Progenitor cell of endocrine pancreas (in vitro differentiated cells): ENCODE results near the gene PCCA. TPM values are rescaled to one million over a fixed set of nuclear protein-coding genes. Genes with fewer than 3 reads are reported as not detected.

ENCODE experiments used
- DNase-seq: peaks from one replicate; pipeline ENCODE4 v3.0.0; 2021; ENCODE audit warnings: low spot score; ENCODE audit not compliant: unreplicated experiment
- H3K27ac Mint-ChIP-seq: 2 replicates; pipeline ENCODE4 v1.8.0; 2021; ENCODE audit warnings: mild to moderate bottlenecking, moderate library complexity, mixed read lengths
- H3K27me3 Mint-ChIP-seq: 2 replicates; pipeline ENCODE4 v1.8.0; 2021; ENCODE audit warnings: mixed read lengths
- H3K36me3 Mint-ChIP-seq: 2 replicates; pipeline ENCODE4 v1.8.0; 2022; ENCODE audit warnings: mixed read lengths; ENCODE audit not compliant: insufficient read depth
- H3K4me1 Mint-ChIP-seq: 2 replicates; pipeline ENCODE4 v1.8.0; 2021; ENCODE audit warnings: low read depth, mixed read lengths
- H3K4me3 Mint-ChIP-seq: 2 replicates; pipeline ENCODE4 v1.8.0; 2021; ENCODE audit warnings: low read depth, mild to moderate bottlenecking, moderate library complexity, mixed read lengths
- H3K9me3 Mint-ChIP-seq: 2 replicates; pipeline ENCODE4 v1.8.0; 2021; ENCODE audit warnings: low read depth, mixed read lengths
- CTCF ChIP-seq: fragments of 200-600 bp; sonication (generic); IDR thresholded peaks from one replicate; pipeline ENCODE4 v1.5.0; 2021; ENCODE audit warnings: antibody characterized with exemption, mild to moderate bottlenecking; ENCODE audit not compliant: unreplicated experiment
- total RNA-seq: library from RNA; stranded (reverse); gene quantifications from 2 replicates; pipeline ENCODE4 v1.2.1, GENCODE V29; 2021

The PCCA gene
- total RNA-seq, 1 donor from 2014 or later, result 48.1 TPM

- H3K4me3 Mint-ChIP-seq, result no peak overlapping the region
- peaks cover 3% of the 10 kb centered on the region for H3K36me3 Mint-ChIP-seq
- no peak for DNase-seq
- H3K9me3 Mint-ChIP-seq, result no peaks in the 10 kb centered on the region
- no peaks in the 10 kb centered on the region for H3K27me3 Mint-ChIP-seq
- H3K27ac Mint-ChIP-seq, result peak overlapping the region; percentile 15
- H3K4me1 Mint-ChIP-seq, result peaks cover 11% of the 10 kb centered on the region
- no peak for TF ChIP-seq CTCF
These were observed 354.5 kb downstream of the PCCA start for GRCh38 chr13:100443278-100443997.

GRCh38 chr13:100443998-100444328 is 355.1 kb downstream of the PCCA start:
- Mint-ChIP-seq H3K4me3 (no peak overlapping the region), H3K27me3 (no peaks in the 10 kb centered on the region), H3K9me3 (no peaks in the 10 kb centered on the region), H3K4me1 (peaks cover 11% of the 10 kb centered on the region), H3K27ac (peak overlapping the region; percentile 26), H3K36me3 (peaks cover 7% of the 10 kb centered on the region)
- no peak for TF ChIP-seq CTCF
- DNase-seq, result no peak

GRCh38 chr13:100447831-100448230 is 358.9 kb downstream of the PCCA start:
- TF ChIP-seq CTCF, result no peak
- H3K27ac Mint-ChIP-seq, result no peak overlapping the region
- H3K4me1 Mint-ChIP-seq, result peaks cover 3% of the 10 kb centered on the region
- DNase-seq, result no peak
- H3K9me3 Mint-ChIP-seq, result no peaks in the 10 kb centered on the region
- H3K36me3 Mint-ChIP-seq, result peaks cover 13% of the 10 kb centered on the region
- H3K4me3 Mint-ChIP-seq, result no peak overlapping the region
- no peaks in the 10 kb centered on the region for H3K27me3 Mint-ChIP-seq

GRCh38 chr13:100451923-100452322 is 363.0 kb downstream of the PCCA start:
- no peaks in the 10 kb centered on the region for H3K4me1 Mint-ChIP-seq
- peaks cover 17% of the 10 kb centered on the region for H3K36me3 Mint-ChIP-seq
- TF ChIP-seq CTCF, result no peak
- no peaks in the 10 kb centered on the region for H3K27me3 Mint-ChIP-seq
- no peak for DNase-seq
- no peak overlapping the region for H3K4me3 Mint-ChIP-seq
- H3K9me3 Mint-ChIP-seq, result no peaks in the 10 kb centered on the region
- peak overlapping the region; percentile 62 for H3K27ac Mint-ChIP-seq

DNA sequence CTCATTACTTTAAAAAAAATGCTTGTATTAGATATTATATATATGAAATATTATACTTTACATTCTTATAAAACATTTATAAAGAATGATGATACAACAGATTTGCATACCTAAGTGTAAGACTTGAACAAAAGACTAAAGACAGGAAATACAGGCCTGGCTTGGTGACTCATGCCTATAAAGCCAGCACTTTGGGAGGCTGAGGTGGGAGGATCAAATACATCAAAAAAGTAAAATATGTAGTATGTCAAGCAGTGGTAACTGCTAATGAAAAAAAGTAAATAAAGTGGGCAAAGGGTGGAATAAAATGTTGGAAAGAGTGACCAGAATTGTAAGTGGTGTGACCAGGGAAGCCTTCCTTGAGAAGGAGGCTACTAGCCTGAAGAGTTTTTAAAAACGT is 366.0 kb downstream of the PCCA start:
- TF ChIP-seq CTCF, result no peak
- Mint-ChIP-seq H3K9me3 (no peaks in the 10 kb centered on the region), H3K27me3 (no peaks in the 10 kb centered on the region), H3K4me1 (no peaks in the 10 kb centered on the region), H3K27ac (no peak overlapping the region), H3K4me3 (no peak overlapping the region), H3K36me3 (peaks cover 10% of the 10 kb centered on the region)
- no peak for DNase-seq
